ENCODE data around the gene BMPR1A. TPM values are rescaled to one million over a fixed set of nuclear protein-coding genes. Genes with fewer than 3 reads are reported as not detected.
A peak's percentile ranks its signal among the peaks of the same experiment; 100 is the strongest.
"Not testable (repeated sequence)": the region's sequence is repeated elsewhere in the genome, so short reads cannot be mapped to it uniquely, and the experiment has no call there.

Gene BMPR1A
- total and polyA plus RNA-seq, 7 experiments from 2014 or later, result 2.1 to 11.3 (median 5.6) TPM

DNA sequence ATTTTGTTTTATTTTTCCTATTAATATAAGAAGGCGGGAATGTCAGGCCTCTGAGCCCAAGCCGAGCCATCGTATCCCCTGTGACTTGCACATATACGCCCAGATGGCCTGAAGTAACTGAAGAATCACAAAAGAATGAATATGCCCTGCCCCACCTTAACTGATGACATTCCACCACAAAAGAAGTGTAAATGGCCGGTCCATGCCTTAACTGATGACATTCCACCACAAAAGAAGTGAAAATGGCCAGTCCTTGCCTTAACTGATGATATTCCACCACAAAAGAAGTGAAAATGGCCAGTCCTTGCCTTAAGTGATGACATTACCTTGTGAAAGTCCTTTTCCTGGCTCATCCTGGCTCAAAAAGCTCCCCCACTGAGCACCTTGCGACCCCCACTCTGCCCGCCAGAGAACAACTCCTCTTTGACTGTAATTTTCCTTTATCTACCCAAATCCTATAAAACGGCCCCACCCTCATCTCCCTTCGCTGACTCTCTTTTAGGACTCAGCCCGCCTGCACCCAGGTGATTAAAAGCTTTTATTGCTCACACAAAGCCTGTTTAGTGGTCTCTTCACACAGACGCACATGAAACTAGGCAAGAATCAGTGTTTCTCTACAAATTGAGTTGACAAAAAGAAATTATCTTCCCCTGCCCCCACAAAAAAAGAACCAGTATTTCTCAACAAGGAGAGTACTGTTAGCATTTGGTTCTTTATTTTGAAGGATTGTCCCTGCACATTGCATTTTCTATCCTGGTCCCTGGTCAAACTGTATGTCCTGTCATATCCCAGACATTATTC lies 108.8 kb downstream of the BMPR1A start:
- H3K4me3 ChIP-seq (ENCODE audit: low read length); POLR2A ChIA-PET; ATAC-seq; H3K36me3 ChIP-seq (ENCODE audit: control insufficient read depth in 2 of 3, insufficient read depth in 3 of 3, low read length in 3 of 3); H3K4me3 Mint-ChIP-seq; H3K9me3 Mint-ChIP-seq; H3K36me3 Mint-ChIP-seq; CTCF ChIA-PET; intact Hi-C loops (cut with micrococcal nuclease); H3K4me1 ChIP-seq (ENCODE audit: control insufficient read depth in 2 of 2, insufficient read depth in 2 of 2, low read length in 2 of 2); H3K4me1 Mint-ChIP-seq; H3K27me3 Mint-ChIP-seq; H3K27ac Mint-ChIP-seq; H3K9me3 ChIP-seq (ENCODE audit: control insufficient read depth in 2 of 3, low read length in 3 of 3); H3K27me3 ChIP-seq (ENCODE audit: control insufficient read depth in 2 of 2, insufficient read depth in 2 of 2, low read length in 2 of 2); DNase-seq; H3K27ac ChIP-seq (ENCODE audit: low read depth, low read length): not testable (repeated sequence)

DNA sequence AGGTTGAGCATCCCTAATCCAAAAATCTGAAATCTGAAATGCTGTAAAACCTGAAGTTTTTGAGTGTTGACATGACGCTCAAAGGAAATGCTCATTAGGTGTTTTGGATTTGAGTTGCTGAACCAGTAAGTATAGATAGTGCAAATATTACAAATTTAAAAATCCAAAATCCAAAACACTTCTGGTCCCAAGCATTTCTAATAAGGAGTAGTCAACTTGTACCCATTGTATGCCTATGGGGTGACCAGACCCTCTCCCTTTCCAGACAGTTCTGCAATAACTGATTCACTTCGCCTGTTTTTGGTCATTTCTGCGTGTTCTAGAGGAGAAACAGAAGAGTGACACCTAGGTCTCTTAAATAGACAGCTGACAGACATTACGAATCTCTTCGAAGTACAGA lies 110.7 kb downstream of the BMPR1A start:
- CTCF ChIA-PET, result no interaction called here
- POLR2A ChIA-PET, result no interaction called here
- no peak overlapping the region for H3K27ac Mint-ChIP-seq
- Histone ChIP-seq H3K4me3 (ENCODE audit: low read length) (no peak overlapping the region), H3K9me3 (ENCODE audit: control insufficient read depth in 2 of 3, low read length in 3 of 3) (no peaks in the 10 kb centered on the region), H3K27me3 (ENCODE audit: control insufficient read depth in 2 of 2, insufficient read depth in 2 of 2, low read length in 2 of 2) (no peaks in the 10 kb centered on the region), H3K4me1 (ENCODE audit: control insufficient read depth in 2 of 2, insufficient read depth in 2 of 2, low read length in 2 of 2) (no peaks in the 10 kb centered on the region), H3K27ac (ENCODE audit: low read depth, low read length) (no peak overlapping the region), H3K36me3 (ENCODE audit: control insufficient read depth in 2 of 3, insufficient read depth in 3 of 3, low read length in 3 of 3) (no peaks in the 10 kb centered on the region)
- peaks cover 0 to 2% (median 0%) of the 10 kb centered on the region in 5 donors for H3K27me3 Mint-ChIP-seq
- H3K4me1 Mint-ChIP-seq, result peaks cover 0 to 1% (median 0%) of the 10 kb centered on the region in 7 donors
- intact Hi-C loops (cut with micrococcal nuclease), result no loop called here
- no peak for ATAC-seq
- DNase-seq, result no peak
- H3K36me3 Mint-ChIP-seq, result peaks cover 0 to 4% (median 0%) of the 10 kb centered on the region in 5 donors
- H3K4me3 Mint-ChIP-seq, result no peak overlapping the region
- H3K9me3 Mint-ChIP-seq, result peaks cover 0 to 2% (median 0%) of the 10 kb centered on the region in 11 donors

DNA sequence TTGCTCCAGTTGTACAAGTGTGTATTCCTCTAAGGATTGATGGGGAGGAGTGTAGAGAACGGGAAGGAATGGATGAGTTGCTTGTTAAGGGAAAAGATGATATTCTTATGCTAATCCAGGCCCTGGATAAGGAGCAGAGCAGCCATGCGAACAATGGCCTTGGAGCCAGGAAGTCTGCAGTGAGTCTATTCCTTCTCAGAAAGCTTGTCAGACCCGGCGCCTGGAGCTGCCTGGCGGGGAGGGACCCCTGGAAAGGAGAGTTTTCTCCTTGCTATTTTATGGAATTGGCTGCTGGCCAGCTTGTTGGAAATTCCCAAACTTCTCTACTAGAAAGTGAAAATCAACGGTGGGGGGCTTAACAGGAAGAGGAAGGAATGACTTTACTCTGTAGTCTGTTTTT lies 111.9 kb downstream of the BMPR1A start:
- Histone ChIP-seq H3K4me3 (ENCODE audit: low read length) (no peak overlapping the region), H3K27ac (ENCODE audit: low read depth, low read length) (no peak overlapping the region), H3K9me3 (ENCODE audit: control insufficient read depth in 2 of 3, low read length in 3 of 3) (no peaks in the 10 kb centered on the region), H3K36me3 (ENCODE audit: control insufficient read depth in 2 of 3, insufficient read depth in 3 of 3, low read length in 3 of 3) (no peaks in the 10 kb centered on the region), H3K27me3 (ENCODE audit: control insufficient read depth in 2 of 2, insufficient read depth in 2 of 2, low read length in 2 of 2) (no peaks in the 10 kb centered on the region), H3K4me1 (ENCODE audit: control insufficient read depth in 2 of 2, insufficient read depth in 2 of 2, low read length in 2 of 2) (no peaks in the 10 kb centered on the region)
- Mint-ChIP-seq H3K27me3 (peaks cover 0 to 2% (median 0%) of the 10 kb centered on the region in 5 donors), H3K9me3 (peaks cover 0 to 2% (median 0%) of the 10 kb centered on the region in 11 donors), H3K36me3 (peaks cover 0 to 4% (median 0%) of the 10 kb centered on the region in 5 donors), H3K4me1 (peaks cover 0 to 1% (median 0%) of the 10 kb centered on the region in 7 donors), H3K27ac (no peak overlapping the region), H3K4me3 (no peak overlapping the region)
- ATAC-seq (no peak), DNase-seq (no peak)
- ChIA-PET CTCF (interaction anchor here (0.6 kb wide), 1 partner anchor 28 kb away, joined by 3 read pairs; no protein-coding TSS in a partner anchor), POLR2A (no interaction called here)
- intact Hi-C loops (cut with micrococcal nuclease), result no loop called here

DNA sequence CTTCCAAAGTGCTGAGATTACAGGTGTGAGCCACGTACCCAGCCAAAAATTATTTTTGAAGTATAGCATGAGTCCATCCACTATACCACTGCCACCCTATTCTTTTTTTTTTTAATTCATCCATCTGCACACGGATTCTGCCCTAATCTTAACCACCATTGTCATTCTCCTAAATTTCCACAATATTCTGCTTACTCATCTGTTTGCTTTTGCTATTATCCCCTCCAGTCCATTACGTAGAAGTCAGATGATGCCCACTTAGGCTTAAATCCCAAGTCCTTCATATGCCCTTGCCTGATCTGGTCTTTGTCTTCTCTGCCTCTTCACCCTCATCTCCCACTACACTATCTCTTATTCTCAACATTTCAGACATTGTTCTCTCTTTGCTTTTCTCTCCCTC lies 114.3 kb downstream of the BMPR1A start:
- Histone ChIP-seq H3K4me3 (ENCODE audit: low read length) (no peak overlapping the region), H3K36me3 (ENCODE audit: control insufficient read depth in 2 of 3, insufficient read depth in 3 of 3, low read length in 3 of 3) (no peaks in the 10 kb centered on the region), H3K27ac (ENCODE audit: low read depth, low read length) (no peak overlapping the region), H3K27me3 (ENCODE audit: control insufficient read depth in 2 of 2, insufficient read depth in 2 of 2, low read length in 2 of 2) (no peaks in the 10 kb centered on the region), H3K9me3 (ENCODE audit: control insufficient read depth in 2 of 3, low read length in 3 of 3) (no peaks in the 10 kb centered on the region), H3K4me1 (ENCODE audit: control insufficient read depth in 2 of 2, insufficient read depth in 2 of 2, low read length in 2 of 2) (no peaks in the 10 kb centered on the region)
- no peak for DNase-seq
- H3K27ac Mint-ChIP-seq, result no peak overlapping the region
- H3K4me3 Mint-ChIP-seq, result no peak overlapping the region
- intact Hi-C loops (cut with micrococcal nuclease), result no loop called here
- no peak for ATAC-seq
- peaks cover 0 to 1% (median 0%) of the 10 kb centered on the region in 7 donors for H3K4me1 Mint-ChIP-seq
- H3K27me3 Mint-ChIP-seq, result peaks cover 0 to 2% (median 0%) of the 10 kb centered on the region in 5 donors
- CTCF ChIA-PET, result no interaction called here
- peaks cover 0 to 4% (median 0%) of the 10 kb centered on the region in 5 donors for H3K36me3 Mint-ChIP-seq
- H3K9me3 Mint-ChIP-seq, result peaks cover 0 to 2% (median 0%) of the 10 kb centered on the region in 11 donors
- POLR2A ChIA-PET, result no interaction called here

DNA sequence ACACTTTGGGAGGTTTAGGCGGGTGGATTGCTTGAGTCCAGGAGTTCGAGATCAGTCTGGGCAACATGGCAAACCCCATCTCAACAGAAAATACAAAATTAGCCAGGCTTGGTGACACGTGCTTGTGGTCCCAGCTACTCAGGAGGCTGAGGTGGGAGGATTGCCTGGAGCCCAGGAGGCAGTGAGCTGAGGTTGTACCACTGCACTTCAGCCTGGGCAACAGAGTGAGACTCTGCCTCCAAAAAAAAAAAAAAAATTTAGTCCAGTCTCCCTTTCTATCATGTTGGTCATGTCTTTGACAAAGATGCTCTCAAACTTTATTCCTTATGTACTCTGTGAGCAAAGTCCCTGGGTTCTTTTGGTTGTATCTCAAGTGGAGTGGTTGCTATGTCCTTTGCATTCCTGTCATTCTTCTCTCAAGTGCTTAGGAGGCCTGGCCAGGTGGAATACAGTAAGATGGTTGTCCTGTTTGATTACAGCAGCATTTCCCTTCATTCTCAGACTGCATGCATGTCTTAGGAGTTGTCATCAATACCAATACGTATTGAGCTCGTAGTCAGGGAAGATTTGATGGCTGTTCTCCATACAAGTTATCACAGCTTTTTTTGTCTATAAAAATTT lies 115.3 kb downstream of the BMPR1A start:
- peaks cover 0 to under 1% (median 0%) of the 10 kb centered on the region in 7 donors for H3K4me1 Mint-ChIP-seq
- H3K4me3 Mint-ChIP-seq, result no peak overlapping the region
- H3K9me3 Mint-ChIP-seq, result peaks cover 0 to 2% (median 0%) of the 10 kb centered on the region in 11 donors
- Histone ChIP-seq H3K36me3 (ENCODE audit: control insufficient read depth in 2 of 3, insufficient read depth in 3 of 3, low read length in 3 of 3) (no peaks in the 10 kb centered on the region), H3K27me3 (ENCODE audit: control insufficient read depth in 2 of 2, insufficient read depth in 2 of 2, low read length in 2 of 2) (no peaks in the 10 kb centered on the region), H3K27ac (ENCODE audit: low read depth, low read length) (no peak overlapping the region), H3K4me1 (ENCODE audit: control insufficient read depth in 2 of 2, insufficient read depth in 2 of 2, low read length in 2 of 2) (no peaks in the 10 kb centered on the region), H3K9me3 (ENCODE audit: control insufficient read depth in 2 of 3, low read length in 3 of 3) (no peaks in the 10 kb centered on the region), H3K4me3 (ENCODE audit: low read length) (no peak overlapping the region)
- ChIA-PET CTCF (no interaction called here), POLR2A (no interaction called here)
- no peak overlapping the region for H3K27ac Mint-ChIP-seq
- H3K36me3 Mint-ChIP-seq, result peaks cover 0 to 4% (median 0%) of the 10 kb centered on the region in 5 donors
- ATAC-seq, result no peak
- DNase-seq, result no peak
- peaks cover 0 to 2% (median 0%) of the 10 kb centered on the region in 5 donors for H3K27me3 Mint-ChIP-seq
- intact Hi-C loops (cut with micrococcal nuclease), result no loop called here

DNA sequence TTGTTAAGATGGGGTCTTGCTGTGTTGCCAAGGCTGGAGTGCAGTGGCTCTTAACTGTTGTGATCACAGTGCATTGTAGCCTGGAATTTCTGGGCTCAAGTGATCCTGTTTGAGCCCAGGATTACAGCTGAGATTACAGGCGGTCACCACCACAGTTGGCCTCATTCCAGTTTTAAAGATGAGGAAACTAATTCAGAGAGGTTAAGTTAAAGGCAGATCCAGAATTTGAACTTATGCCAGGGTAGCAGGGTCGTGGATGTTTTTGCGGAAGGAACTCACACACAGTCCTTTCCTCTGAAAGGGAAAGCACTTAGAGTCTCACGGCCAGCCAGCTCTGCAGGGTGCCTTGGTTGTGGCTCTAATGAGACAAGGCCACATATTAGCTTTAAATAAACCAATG lies 116.3 kb downstream of the BMPR1A start:
- Histone ChIP-seq H3K9me3 (ENCODE audit: control insufficient read depth in 2 of 3, low read length in 3 of 3) (no peaks in the 10 kb centered on the region), H3K27ac (ENCODE audit: low read depth, low read length) (no peak overlapping the region), H3K36me3 (ENCODE audit: control insufficient read depth in 2 of 3, insufficient read depth in 3 of 3, low read length in 3 of 3) (no peaks in the 10 kb centered on the region), H3K4me1 (ENCODE audit: control insufficient read depth in 2 of 2, insufficient read depth in 2 of 2, low read length in 2 of 2) (no peaks in the 10 kb centered on the region), H3K27me3 (ENCODE audit: control insufficient read depth in 2 of 2, insufficient read depth in 2 of 2, low read length in 2 of 2) (no peaks in the 10 kb centered on the region), H3K4me3 (ENCODE audit: low read length) (no peak overlapping the region)
- Mint-ChIP-seq H3K27ac (no peak overlapping the region), H3K27me3 (peaks cover 0 to under 1% (median 0%) of the 10 kb centered on the region in 5 donors), H3K36me3 (peaks cover 0 to 3% (median 0%) of the 10 kb centered on the region in 5 donors), H3K9me3 (peaks cover 0 to 2% (median 0%) of the 10 kb centered on the region in 11 donors), H3K4me3 (no peak overlapping the region), H3K4me1 (peaks cover 0 to 3% (median 0%) of the 10 kb centered on the region in 7 donors)
- ATAC-seq, result peak; percentile 60
- ChIA-PET POLR2A (no interaction called here), CTCF (no interaction called here)
- intact Hi-C loops (cut with micrococcal nuclease), result no loop called here
- no peak for DNase-seq
